ENCODE results near the gene LSG1.
"Not testable (repeated sequence)": the region's sequence is repeated elsewhere in the genome, so short reads cannot be mapped to it uniquely, and the experiment has no call there.

LSG1 gene

DNA sequence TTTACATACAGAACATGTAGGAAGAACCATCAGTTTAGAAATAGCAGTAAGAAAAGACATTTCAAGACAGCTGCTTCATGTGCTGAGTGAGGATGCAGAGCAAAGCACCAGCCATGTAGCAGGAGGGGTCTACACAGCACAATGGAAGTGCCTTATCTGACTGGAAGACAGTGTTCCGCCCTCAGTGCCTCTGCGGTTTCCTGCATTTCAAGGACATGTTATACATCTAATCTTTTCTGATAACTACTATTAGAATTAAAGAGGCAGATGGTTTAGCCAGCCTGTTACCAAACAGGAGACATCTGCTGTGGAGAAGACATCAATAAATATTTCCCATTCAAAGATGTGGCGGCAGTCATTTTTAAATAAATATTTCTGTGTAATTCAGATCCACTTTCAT, 10.6 kb downstream of the LSG1 start:
- H3K27ac ChIP-seq = no peak overlapping the region
- DNase-seq (ENCODE audit: low read depth, low spot score) = no peak

DNA sequence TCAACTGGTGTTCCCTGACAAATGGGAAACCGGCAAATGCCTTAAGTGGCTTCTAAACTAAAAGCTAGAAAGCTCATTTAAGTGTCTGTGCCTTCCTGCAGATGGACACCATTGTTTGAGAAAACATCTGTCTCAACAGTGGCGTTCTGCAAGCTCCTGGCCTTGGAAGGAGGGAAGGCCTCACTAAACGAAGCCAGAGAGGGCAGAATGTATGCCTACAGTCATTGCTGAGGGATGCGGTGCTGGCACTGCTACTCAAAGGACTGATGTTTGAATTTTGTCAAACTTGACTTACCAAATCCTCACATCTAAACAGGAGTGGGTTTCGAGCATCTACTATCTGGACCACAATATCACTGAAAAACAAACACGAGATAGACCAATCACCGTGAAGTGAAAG, 12.2 kb downstream of the LSG1 start:
- DNase-seq (ENCODE audit: low read depth, low spot score) = no peak
- H3K27ac ChIP-seq = no peak overlapping the region

DNA sequence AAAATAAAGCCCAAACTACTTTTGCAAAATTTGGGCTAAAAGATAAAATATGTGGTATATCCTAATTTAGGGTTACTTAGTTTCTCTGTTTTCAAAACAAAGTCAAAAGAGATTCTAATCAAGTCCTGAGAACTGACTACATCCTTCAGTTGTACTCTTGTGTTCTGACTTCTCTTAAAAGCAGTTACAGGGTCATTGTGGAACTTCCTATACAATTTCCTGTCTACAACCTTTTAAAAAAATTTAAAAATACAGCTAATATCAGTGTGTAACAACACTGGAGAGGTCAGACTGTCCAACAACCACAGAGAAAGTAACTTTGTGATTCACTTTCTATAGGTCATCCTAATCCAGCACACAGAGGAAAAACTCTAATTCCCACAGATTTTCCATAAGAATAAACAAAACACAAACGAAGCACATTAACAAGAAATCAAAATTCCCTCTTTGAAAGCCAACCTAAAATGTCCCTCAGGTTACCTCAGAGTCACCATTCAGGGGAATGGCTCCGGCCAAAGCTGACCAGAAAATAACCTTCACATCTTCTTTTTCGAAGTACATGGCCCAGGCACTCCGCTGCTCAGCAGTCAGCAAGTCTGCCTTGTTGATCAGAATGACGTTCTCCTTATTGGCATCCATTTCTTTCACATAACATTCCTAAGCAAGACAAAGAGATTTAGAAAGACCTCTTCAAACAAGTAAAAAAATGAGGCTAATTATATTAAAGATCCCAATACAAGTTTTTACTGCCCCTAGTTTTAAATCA, 13.3 kb downstream of the LSG1 start:
- no peak overlapping the region for H3K27ac ChIP-seq
- no peak for DNase-seq (ENCODE audit: low read depth, low spot score)

DNA sequence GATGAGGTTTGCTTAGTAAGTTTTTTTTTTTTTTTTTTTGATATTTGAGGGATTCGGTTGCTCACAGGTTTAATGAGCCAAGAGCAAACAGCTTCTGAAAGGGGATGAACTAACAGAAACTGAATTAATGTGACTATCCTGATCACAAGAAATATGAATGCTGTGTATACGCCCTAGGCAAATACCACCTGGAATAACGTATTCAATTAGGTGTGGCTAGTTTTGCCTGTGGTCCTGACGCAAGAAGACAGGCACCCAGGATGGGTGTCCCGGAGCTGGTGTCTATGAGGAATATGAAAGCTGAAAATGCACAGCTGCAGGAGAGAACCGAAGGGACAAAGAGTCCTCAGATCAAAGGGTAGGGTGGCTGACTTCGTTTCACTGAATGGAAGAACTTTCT, 14.6 kb downstream of the LSG1 start:
- no peak overlapping the region for H3K27ac ChIP-seq
- no peak for DNase-seq (ENCODE audit: low read depth, low spot score)

- no peak for DNase-seq (ENCODE audit: low read depth, low spot score)
- H3K27ac ChIP-seq = no peak overlapping the region
Observed at GRCh38 chr3:194654443-194654842, 17.5 kb downstream of the LSG1 start.

- H3K27ac ChIP-seq = no peak overlapping the region
- no peak for DNase-seq (ENCODE audit: low read depth, low spot score)
Observed at GRCh38 chr3:194647747-194648146, 24.2 kb downstream of the LSG1 start.

DNA sequence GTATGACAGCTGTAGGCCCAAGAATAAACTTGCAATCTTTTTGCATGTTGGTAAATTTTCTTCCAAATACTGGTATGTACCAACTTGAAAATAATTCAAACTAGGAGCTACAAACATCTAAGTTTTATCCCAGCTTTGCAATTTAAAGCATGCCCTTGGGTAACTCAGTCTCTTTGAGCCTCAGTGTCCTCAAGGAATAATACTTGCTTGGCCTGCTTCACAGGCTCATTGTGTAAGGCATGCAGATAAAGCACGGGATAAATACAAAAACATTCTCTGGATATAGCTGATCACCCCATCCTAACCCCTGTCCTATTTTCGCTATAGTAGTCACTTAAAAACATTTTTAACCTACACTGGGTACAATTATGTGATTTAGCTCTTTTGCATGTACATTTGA, 29.2 kb downstream of the LSG1 start:
- no peak overlapping the region for H3K27ac ChIP-seq
- DNase-seq (ENCODE audit: low read depth, low spot score) = no peak

GRCh38 chr3:194640829-194641228, 31.2 kb downstream of the LSG1 start:
- H3K27ac ChIP-seq = no peak overlapping the region
- no peak for DNase-seq (ENCODE audit: low read depth, low spot score)

GRCh38 chr3:194638991-194639605, 32.9 kb downstream of the LSG1 start:
- no peak overlapping the region for H3K27ac ChIP-seq
- no peak for DNase-seq (ENCODE audit: low read depth, low spot score)

DNA sequence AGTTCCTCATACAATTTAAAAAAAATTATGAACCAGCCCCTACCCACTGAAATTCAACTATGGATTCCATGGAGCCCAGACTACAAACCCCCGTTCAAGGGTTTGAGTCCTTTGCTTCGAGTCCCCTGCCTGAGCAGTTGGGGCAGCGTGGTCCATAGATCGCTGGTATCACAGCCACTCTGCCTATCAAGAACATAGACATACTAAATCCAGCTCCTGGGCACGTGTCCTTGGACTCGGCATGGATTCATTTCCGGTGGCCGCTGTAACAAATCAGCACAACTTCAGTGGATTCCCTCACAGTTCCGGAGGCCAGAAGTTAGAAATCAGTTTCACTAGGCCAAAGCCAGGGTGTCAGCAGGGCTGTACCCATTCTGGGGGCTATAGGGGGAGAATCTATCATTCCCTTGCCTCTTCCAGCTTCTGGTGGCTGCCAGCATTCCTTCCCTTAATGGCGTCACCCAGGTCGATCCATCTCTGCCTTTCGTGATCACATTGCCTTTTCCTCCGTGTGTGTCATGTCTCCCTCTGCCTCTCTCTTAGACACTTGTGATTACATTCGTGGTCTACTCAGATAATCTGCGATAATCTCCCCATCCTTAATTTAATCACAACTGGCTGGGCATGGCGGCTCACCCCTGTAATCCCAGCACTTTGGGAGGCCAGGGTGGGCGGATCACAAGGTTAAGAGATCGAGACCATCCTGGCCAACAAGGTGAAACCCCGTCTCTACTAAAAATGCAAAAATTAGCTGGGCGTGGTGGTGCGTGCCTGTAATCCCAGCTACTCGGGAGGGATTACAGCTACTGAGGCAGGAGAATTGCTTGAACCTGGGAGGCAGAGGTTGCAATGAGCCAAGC, 34.2 kb downstream of the LSG1 start:
- H3K27ac ChIP-seq = no peak overlapping the region
- no peak for DNase-seq (ENCODE audit: low read depth, low spot score)

DNA sequence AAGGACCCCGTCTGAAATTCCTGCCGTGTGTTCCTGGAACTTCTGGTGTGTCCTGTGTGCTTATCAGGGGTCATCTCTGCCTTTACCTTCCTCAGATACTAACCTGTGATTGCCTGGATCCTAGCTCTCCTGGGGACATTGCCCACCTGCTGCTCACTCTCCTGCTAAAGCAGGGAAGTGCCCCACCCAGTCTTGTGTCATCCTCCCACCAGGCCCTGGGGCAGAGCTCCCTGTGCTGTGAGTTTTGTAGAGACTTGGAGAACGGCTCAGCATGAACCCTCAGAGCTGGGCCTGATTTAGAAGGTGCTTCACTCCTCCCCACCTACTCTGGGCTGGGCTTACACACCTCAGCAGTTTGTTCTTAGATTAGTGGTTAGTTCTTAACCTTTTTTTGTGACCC, 34.9 kb downstream of the LSG1 start:
- no peak for DNase-seq (ENCODE audit: low read depth, low spot score)
- H3K27ac ChIP-seq = no peak overlapping the region

DNA sequence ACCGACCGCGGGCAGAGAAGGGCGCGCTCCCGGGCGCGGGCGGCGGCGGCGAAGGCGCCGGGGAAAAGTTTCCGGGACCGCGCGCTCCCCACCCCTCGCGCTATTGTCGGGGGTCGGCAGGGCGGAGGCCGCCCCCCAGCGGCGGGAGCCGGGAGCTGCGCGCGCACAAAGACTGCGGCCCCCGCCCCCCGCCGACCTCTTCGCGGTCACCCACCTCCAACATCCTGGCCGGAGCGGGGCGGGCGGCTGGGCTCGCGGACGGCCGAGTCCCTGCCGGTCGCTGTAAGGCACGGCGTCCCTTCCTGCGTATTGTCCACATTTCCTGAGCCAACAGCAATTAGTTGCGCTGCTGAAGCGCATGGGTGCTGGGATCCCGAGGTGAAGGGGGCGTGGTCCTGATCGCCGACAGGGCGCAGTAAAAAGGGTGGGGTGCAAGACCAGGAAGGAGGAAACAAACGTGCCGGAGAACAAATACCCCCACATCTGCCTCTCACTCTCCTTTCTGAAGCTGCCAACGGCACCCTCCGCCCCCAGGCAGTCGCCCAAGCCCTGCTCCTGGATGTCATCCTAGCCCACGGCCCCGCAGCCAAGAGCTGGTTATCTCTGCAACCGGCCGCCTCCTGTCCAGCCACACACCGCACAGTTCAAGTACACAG, 38.5 kb downstream of the LSG1 start, which contains the start of gene TMEM44:
Gene TMEM44, minus strand, starts transcription at position 71 of the 656 bp plus-strand sequence. CDS start 204 bp downstream, outside the sequence.
- peak; percentile 39 for DNase-seq (ENCODE audit: low read depth, low spot score)
- H3K27ac ChIP-seq = peak within 1 kb of the TSS; percentile 81

DNA sequence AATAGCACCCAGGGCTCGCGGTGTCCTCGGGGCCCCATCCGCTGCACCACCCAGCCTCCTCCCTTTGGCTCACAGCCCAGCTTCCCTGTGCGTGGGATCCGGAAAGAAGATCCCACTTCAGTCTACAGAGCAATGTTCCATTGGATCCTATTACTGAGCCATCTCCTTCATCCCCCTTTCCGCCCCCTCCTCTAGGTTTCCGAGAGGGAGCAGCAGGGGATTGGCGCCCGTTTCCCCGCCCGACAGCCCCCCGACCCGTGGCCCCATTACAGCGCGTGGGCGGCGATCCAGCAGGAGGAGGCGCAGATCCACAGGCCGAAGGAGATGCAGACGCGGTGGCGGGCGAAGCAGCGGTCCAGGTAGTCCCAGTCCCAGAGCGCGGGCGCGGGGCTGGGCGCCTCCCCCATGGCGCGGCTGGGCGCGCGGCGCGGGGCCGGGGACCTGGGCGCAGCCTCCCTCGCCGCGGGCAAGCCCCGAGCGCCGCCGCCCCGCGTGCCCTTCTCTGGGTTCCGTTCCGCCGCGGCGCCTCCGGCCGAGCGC, 39.1 kb downstream of the LSG1 start:
- H3K27ac ChIP-seq = peak overlapping the region; percentile 81
- no peak for DNase-seq (ENCODE audit: low read depth, low spot score)

- no peak for DNase-seq (ENCODE audit: low read depth, low spot score)
- peak overlapping the region; percentile 81 for H3K27ac ChIP-seq
Observed at GRCh38 chr3:194632226-194632808, 39.7 kb downstream of the LSG1 start.

DNA sequence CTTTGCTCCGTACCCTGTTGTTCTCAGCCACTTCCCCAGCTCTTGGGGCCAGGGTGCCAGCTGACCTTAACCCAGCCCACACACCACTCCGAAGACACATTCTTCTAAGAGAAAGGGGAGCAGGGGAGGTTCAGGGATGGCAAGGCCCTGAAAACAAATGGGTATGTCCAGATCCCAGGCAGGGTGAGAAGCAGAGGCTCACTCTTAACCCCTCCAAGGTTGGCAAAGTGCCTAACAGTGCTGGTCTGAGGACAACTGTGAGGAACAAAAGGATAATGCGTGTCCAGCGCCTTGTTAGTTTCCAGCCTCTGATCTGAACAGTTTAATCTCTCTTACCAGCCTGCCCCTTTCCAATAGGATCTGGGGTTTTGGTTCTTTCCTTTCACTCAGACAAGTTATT, 40.3 kb downstream of the LSG1 start:
- no peak overlapping the region for H3K27ac ChIP-seq
- no peak for DNase-seq (ENCODE audit: low read depth, low spot score)

- not testable (repeated sequence) for DNase-seq (ENCODE audit: low read depth, low spot score); H3K27ac ChIP-seq
Observed at GRCh38 chr3:194630681-194631080, 41.3 kb downstream of the LSG1 start.

- no peak overlapping the region for H3K27ac ChIP-seq
- no peak for DNase-seq (ENCODE audit: low read depth, low spot score)
Observed at GRCh38 chr3:194624956-194625355, 47.0 kb downstream of the LSG1 start.

GRCh38 chr3:194623449-194624290, 48.3 kb downstream of the LSG1 start:
- H3K27ac ChIP-seq = no peak overlapping the region
- DNase-seq (ENCODE audit: low read depth, low spot score) = no peak
